Astrocyte of the spinal cord (primary cell): ENCODE measurements around the gene DUSP15.

ENCODE experiments used
- DNase-seq: peaks from one replicate; pipeline ENCODE4 v3.0.0; 2011; ENCODE audit warnings: low read depth, low spot score
- H3K4me3 ChIP-seq: 2 replicates; pipeline ENCODE4 v1.5.1; 2011; ENCODE audit warnings: low read depth, mild to moderate bottlenecking, low read length, moderate library complexity
- in situ Hi-C: cut with HindIII; loops from 2 replicates; pipeline ENCODE4 v1.10.0; 2017; ENCODE audit warnings: low sequenced_read_pairs
- TF ChIP-seq, protein P1 (sequence below): IDR thresholded peaks from 2 replicates; pipeline ENCODE4 v1.5.1; 2012; ENCODE audit warnings: low read depth, mild to moderate bottlenecking, low read length, inconsistent platforms

The DUSP15 gene

DNA sequence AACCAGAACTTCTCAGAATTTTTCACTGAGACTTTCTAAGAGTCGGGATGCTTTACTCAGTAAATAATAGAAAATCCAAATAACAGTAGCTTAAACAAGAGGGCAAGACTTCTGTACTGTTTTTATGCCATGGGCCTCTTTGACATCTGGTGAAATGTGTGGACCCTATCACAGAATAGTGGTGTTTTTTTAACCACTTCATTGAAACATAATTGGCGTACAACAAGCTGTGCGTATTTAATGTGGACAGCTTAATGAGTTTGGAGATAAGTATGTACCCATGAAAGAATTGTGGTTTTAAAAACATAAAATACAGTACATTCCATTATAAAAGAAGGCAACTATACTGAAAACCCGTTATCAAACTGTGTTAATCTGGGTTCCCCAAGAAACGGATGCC lies 43.8 kb upstream of the DUSP15 start:
- no peak for DNase-seq
- TF ChIP-seq, protein P1, sequence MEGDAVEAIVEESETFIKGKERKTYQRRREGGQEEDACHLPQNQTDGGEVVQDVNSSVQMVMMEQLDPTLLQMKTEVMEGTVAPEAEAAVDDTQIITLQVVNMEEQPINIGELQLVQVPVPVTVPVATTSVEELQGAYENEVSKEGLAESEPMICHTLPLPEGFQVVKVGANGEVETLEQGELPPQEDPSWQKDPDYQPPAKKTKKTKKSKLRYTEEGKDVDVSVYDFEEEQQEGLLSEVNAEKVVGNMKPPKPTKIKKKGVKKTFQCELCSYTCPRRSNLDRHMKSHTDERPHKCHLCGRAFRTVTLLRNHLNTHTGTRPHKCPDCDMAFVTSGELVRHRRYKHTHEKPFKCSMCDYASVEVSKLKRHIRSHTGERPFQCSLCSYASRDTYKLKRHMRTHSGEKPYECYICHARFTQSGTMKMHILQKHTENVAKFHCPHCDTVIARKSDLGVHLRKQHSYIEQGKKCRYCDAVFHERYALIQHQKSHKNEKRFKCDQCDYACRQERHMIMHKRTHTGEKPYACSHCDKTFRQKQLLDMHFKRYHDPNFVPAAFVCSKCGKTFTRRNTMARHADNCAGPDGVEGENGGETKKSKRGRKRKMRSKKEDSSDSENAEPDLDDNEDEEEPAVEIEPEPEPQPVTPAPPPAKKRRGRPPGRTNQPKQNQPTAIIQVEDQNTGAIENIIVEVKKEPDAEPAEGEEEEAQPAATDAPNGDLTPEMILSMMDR = no peak
- in situ Hi-C loops = no loop called here
- H3K4me3 ChIP-seq = no peak overlapping the region

DNA sequence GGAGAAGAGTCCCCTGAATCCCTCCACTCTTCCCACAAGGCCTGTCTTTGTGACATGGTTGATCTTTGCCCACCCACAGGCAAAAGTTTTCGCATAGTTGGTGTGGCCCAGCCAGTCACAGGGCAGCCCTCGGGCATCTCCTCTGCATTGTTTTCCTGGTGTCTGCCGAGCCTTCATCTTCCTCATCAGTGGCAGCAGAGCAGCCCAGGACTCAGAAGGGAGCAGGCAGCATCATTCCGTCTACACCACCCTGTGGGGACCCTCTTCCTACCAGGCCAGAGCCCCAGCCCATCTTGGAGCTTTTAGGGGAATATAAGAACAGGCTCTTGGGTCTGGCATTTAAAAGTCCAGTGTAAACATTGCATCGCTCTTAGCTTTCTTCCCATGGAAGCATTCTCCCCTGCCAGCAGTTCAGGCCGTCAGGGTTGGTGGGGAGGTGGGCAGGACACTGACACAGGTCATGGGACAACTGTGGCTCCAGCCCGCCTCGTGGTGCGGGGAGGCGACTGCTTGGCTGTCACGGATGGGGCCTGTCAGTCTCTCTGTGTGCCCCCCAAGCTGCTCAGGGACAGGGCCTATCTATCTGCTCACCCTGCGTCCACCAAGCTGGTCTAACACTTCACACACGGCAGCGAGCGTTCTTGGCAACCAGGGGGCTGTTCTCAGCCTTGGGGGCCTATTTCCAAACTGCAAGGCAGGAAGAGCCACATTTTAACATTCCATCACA lies 43.3 kb upstream of the DUSP15 start:
- no peak for DNase-seq
- TF ChIP-seq, protein P1 = no peak
- H3K4me3 ChIP-seq = no peak overlapping the region
- in situ Hi-C loops = no loop called here

DNA sequence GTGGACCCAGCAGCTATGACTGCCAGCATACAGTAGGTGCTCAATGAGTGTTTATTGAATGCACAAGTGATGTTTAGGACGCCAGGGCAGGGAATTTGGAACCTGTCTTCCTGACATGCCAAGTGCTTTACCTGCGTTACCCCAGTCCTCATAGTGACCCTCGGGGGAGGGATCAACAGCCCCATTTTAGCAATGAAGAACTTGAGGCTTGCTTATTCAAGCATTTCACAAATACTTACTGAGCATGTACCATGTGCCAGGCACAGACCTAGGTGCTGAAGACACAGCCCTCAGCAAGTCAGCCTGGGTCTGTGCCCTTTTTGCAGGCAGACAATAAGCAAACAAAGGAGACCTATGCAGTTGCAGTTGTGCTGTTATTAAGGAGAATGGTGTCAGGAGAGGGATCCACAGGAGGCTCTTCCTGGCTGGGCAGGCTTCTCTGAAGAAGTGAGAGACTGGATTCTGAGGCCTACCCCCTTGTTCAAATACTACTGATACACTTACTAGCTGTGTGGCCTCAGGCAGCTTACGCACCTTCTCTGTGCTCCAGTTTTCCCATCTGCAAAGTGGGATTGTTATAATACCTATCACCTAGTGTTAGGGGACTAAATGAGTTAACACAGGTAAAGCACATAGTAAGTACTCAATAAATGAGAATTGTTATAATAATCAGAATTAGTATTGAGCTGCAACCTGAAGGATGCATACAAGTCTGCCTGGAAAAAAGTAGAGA lies 39.9 kb upstream of the DUSP15 start:
- in situ Hi-C loops = no loop called here
- no peak overlapping the region for H3K4me3 ChIP-seq
- TF ChIP-seq, protein P1 = no peak
- DNase-seq = no peak

DNA sequence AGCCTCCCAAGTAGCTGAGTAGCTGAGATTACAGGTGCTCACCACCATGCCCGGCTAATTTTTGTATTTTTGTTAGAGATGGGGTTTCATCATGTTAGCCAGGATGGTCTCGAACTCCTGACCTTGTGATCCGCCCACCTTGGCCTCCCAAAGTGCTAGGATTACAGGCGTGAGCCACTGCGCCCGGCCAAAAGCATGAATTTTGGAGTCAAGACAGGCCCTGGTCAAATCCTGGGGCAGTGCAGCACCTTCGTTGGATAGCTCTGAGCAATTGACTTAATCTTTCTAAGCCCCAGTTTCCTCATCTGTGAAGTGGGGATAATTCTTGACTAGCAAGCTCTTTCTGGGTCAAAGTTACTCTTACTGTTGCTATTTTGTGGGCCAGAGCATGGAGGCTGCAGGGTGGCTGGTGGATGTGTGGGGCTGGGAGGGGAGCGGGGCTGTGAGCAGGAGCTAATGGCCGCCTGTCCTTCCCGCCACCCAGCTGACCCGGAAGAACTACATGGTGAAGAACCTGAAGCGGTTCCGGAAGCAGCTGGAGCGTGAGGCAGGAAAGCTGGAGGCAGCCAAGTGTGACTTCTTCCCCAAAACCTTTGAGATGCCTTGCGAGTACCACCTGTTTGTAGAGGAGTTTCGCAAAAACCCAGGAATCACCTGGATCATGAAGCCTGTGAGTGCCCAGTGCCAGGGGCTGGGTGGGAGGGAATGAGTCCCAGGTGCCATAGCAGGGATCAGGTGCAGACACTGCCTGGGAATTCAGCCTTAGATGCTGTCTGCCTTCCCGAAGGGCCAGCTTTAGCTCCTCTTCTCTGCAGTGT lies 39.1 kb upstream of the DUSP15 start:
- no peak overlapping the region for H3K4me3 ChIP-seq
- no peak for DNase-seq
- TF ChIP-seq, protein P1 = no peak
- in situ Hi-C loops = no loop called here

DNA sequence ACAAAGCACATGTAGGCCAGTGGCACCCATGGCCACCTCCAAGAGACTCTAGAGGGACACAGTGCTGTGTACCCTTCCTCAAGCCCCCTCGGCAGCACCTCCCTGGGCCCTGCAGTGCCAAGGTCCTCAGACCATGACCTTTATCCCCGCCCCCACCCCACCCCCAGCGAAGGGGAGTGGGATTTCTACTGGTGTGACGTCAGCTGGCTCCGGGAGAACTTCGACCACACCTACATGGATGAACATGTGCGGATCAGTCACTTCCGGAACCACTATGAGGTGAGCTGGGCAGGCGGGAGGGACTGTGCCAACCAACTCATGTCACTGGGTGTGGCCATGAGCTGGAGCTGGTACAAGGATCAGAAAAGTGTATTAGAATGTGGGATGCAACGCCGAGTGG lies 38.1 kb upstream of the DUSP15 start:
- H3K4me3 ChIP-seq = no peak overlapping the region
- in situ Hi-C loops = no loop called here
- TF ChIP-seq, protein P1 = no peak
- no peak for DNase-seq

DNA sequence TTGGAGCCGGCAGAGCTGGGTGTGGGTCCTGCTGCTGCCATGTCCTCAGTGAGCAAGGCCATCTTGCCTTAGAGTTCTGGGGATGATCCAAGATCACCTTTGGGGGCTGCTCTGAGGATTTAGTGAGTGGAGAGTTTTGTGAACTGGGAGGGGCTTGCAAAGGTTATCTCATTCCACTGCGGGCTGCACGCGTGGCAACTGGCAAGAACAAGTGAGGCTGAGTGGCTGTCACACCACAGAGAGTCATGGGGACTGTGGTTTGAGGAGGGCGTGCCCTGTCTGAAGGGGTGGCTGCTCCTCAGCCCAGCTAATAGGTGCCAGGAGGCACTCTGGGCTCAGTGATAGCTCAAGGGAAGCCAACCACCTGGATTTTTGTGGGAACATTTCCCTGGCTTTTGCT lies 37.7 kb upstream of the DUSP15 start:
- TF ChIP-seq, protein P1 = no peak
- H3K4me3 ChIP-seq = no peak overlapping the region
- no peak for DNase-seq
- in situ Hi-C loops = no loop called here
